H54 (cell line): ENCODE results near the gene UBE2E2.

Experiments
- DNase-seq: peaks from one replicate; pipeline ENCODE4 v3.0.0; 2011; ENCODE audit warnings: low spot score, mixed read lengths; ENCODE audit not compliant: insufficient read length
- FAIRE-seq: peaks from 3 replicates; lab custom pipeline; 2011; peaks lifted over from hg19 to GRCh38; lab: Jason Lieb, UNC
- POLR2A ChIP-seq: IDR thresholded peaks from 2 replicates; pipeline ENCODE4 v1.6.1; 2011; ENCODE audit warnings: low read depth, mild to moderate bottlenecking, low read length

Gene UBE2E2

DNA sequence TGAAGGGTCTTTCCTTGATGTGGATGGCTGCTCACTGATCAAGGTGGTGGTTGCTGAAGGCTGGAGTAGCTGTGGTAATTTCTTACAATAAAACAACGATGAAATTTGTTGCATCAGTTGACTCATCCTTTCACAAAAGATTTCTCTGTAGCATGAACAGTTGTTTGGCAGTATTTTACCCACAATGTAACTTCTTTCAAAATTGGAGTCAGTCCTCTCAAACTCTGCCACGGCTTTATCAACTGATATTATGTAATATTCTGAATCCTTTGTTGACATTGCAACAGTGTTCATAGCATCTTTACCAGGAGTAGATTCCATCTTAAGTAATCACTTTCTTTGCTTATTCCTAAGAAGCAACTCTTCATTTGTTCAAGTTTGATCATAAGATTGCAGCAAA lies 252.6 kb downstream of the UBE2E2 start:
- FAIRE-seq = peak; percentile 84
- DNase-seq = no peak
- no peak for TF ChIP-seq POLR2A

DNA sequence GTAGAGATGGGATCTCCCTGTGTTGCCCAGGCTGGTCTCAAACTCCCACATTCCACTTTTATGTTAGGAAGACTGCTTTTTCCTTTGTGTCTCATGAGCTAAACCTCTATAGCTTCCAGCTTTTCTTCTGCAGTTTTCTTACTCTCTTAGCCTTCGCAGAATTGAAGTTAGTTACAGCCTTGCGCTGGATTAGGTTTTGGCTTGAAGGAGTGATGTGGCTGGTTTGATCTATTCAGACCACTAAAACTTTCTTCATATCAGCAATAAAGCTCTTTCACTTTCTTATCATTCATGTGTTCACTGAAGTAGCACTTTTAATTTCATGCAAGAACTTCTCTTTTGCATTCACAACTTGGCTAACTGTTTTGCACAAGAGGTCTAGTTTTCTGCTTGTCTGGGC lies 254.6 kb downstream of the UBE2E2 start:
- DNase-seq (no peak), FAIRE-seq (no peak)
- no peak for TF ChIP-seq POLR2A

DNA sequence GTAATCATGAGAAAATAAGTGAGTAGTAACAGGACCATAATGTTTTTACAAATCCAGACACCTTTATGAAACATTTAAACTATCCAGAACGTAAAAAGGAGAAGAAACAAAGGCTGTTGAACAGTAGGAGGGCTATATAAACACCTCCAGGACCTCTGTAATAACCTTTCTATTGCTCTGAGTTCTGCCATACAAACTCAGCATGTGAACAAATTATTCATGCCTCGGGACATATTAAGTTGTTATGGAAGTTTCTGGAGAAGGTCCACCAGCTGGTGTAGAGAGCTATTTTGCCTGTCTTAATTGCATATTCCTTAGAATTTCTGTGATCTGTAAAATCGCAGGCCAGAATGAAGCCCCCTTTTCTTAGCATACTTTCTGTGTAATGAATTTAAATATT lies 256.3 kb downstream of the UBE2E2 start:
- no peak for TF ChIP-seq POLR2A
- DNase-seq (no peak), FAIRE-seq (no peak)

DNA sequence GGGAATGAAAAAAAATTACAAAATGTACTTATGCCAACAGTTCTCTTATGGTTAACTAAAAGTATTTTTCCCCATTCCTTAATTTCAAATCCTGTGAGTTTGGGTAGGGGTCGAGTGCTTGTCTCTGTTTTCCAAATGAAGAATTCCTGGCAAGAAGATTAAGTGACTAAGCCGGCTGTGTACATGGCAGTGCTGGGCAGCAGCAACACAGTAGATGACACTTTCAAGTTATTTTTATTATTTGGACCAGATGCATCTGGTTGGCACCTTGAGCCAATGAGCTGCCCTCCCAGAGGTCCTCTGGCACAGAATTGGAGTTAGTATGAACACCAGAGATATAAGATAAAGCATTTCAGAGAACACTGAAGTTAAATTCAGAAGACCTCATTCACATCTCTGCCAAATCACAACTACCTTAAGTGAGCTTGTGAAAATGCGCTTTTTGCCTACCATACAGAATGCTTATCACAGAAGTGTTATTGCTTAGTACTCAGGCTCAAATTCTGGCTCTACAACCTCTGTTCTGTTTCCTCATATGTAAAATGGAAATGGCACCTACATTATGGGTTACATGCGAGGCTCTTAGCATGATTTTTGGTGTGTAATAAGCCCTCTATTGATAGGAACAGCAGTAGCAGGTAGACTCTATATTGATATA lies 256.9 kb downstream of the UBE2E2 start:
- no peak for DNase-seq
- no peak for FAIRE-seq
- TF ChIP-seq POLR2A = no peak

DNA sequence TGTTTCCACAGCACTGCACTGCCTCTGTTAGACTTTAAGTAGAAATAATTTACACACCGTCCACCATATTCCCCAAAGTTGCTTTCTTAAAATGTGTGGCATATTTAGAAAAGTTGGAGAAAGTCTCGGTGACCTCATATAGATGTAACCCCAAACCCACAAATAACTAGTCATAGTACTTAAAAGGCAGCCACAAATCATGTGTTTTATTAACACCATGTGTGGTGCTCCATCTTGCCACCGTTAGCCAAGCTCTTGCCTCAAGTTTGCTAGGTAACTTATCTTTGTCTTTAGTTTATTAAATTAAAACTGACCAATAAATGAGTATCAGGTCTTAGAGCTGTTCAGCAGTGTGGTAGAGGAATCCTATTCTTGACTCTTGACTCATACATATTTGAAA lies 257.9 kb downstream of the UBE2E2 start:
- TF ChIP-seq POLR2A = no peak
- no peak for DNase-seq
- no peak for FAIRE-seq

DNA sequence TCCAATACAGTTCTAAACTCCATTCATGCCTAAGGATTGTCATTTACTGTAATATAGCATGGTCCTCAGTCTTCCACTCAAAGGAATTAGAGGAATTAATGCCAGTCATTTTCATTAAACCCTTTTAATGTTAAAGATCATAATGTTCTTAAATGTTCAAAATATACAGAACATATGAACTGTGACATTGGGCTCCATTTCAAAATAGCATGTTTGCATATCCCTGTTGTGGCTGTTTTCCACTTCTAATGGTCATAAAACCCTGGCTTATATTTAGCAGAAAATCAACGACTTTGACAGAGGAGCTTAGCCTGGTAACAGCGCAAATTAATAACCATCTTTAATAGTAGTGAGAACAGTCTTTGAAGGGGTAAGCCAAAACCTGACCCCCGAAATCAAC lies 260.7 kb downstream of the UBE2E2 start:
- no peak for TF ChIP-seq POLR2A
- DNase-seq = no peak
- FAIRE-seq = no peak

DNA sequence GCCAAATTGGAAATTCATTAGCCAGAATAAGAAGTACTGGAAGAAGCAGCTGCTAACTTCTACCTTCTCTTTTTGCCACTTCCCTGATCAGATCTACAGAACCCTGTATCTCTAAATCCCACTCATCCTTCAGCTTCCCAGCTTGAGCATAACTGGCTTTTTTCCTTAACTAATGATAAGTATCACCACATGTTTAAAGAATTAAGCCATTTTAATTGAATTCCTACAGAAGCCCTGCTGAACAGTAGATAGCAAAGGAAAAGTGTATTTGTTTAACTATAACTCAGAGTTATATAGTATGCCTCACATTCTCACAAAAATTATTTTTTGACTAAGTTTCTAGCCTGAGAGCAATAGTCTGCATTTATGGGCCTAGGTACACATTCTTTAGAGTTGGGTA lies 262.4 kb downstream of the UBE2E2 start:
- no peak for DNase-seq
- no peak for TF ChIP-seq POLR2A
- FAIRE-seq = no peak

DNA sequence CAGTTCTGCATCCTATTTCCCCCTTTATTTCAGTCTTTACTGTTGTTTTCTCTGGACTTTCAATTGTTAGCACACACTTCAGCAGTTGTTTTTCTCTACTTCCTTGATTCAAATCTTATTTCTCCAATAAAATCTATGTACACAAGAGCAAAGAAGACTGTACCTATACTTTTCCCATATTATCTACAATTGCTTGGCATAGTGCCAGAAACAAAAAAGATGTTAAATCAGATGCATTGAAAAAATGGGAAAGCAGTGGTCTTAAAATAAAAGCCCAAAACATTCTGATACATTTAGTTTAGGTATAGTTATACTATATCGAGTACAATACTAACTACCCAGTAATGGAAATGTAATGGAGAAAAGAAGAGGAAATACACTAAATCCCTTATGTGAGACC lies 265.1 kb downstream of the UBE2E2 start:
- TF ChIP-seq POLR2A = no peak
- DNase-seq (no peak), FAIRE-seq (no peak)

DNA sequence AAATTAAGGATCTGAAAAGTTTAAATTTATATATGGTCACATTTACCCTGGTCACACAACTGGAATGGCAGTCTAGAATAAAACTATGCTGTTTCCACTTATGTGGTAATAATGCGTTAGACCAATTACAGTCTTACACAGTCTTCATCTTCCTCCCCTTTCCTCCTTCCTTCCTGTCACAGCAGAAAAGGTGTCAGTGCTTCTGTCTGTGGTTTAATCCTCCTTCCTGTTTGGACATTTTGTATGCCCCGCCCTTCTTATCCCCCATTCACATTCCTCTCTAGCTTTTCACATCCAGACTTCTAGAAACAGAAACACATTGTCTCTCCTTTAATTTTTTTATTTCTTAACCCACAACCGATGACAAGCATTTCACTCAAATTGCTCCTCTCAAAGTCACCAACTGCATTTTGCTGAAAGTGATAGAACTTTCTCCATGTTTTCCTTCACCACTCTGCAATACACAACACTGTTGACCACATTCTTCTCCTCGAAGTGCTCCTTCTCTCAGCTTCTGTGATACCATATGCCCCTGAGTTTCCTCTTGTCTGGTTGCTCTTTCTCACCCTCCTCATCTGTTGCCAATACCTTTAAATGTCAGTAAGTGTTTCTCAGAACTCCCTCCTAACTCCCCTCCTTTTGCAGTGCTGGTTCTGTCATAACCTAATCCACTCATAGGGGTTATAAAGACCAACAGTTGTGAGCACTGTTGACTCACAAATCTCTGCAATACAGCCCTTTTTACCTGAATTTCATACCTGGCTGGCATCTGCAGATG lies 271.6 kb downstream of the UBE2E2 start:
- DNase-seq (no peak), FAIRE-seq (peak; percentile 15)
- TF ChIP-seq POLR2A = no peak

DNA sequence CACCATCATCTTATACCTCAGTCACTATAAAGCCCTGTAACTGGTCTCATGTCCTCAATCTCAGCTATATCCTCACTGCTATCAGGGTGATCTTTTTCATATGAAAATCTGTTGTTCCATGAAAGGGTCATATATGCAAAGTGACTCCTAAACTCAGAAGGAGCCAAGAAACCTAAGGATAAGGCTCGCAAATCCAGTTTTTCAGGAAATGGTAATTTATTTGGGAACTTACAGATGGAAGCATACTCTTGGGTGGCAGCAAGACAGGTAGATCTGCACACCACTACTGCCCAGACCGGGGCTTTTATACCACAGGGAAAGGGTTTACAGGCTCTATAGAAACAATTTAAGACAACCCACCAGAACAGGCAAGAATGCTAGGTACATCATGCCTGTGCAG lies 272.3 kb downstream of the UBE2E2 start:
- FAIRE-seq = no peak
- TF ChIP-seq POLR2A = no peak
- DNase-seq = no peak

DNA sequence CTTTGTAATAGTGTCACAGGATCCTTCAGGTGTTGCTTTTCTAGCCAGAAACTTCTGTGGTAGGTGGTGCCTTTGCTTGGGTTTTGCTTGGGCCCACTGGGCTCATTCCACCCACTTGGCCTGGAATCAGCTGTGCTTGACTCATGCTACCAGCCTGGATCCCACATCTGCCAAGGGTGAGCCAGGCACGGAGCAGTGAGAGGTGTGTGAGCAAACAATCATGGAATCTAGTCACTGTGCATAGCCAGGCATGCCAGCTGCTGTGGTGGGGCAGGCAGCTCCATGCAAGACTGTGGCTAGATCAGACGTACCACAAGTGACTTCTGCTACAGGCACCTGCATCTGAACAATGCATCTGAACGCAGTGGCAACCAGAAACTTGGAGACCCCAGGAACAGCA lies 275.9 kb downstream of the UBE2E2 start:
- no peak for DNase-seq
- no peak for FAIRE-seq
- TF ChIP-seq POLR2A = no peak

DNA sequence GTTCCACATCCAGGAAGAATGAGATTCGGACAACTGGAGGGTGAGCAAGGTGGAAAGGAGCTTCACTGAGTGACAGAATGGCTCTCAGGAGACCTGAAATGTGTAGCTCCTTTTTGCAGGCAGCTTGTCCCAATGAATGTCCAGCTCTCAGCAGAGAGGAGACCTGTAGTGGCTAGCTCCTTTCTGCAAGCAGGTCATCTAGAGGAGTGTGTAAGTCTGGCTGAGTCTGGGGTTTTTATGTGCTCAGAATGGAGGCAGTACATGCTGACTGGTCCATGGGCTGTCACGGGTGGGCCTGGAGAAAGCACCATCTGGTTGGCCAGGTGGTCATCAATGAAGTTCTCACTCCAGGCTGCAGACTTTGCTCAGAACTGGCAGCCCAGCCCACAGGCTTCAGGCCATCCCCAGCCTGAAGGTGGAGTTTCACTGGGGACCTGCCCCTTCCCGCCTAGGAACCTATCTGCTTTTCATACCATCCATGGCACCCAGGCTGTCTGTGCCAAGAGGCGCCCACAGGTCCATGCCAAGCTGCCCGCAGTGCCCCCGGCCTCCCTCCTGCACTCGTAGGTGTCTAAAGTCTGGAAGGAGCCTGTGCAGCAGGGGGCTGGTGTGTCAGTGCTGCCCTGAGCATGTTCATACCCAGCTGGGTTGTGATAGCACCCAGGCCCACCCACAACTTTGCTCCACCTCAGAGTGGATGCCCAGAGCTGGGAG lies 276.6 kb downstream of the UBE2E2 start:
- DNase-seq (no peak), FAIRE-seq (no peak)
- TF ChIP-seq POLR2A = no peak

DNA sequence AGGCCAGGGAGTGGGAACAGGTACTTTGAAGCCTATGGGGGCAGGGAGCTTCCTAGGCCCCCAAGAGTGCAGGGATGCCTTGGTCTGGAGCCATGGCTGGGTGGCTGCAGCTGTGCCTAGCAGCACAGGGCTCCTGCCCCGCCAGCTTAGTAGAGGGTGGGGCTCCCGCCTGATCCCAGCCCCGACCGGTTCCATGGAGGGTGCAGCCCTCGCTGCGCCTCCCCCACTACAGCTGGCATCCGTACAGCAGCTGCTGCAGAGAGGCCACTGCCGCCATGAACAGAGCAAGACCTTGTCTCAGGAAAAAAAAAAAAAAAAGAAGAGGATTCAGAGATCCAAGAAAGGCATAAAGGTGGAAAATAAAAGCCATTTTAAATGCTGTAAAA lies 277.2 kb downstream of the UBE2E2 start:
- no peak for TF ChIP-seq POLR2A
- FAIRE-seq (no peak), DNase-seq (no peak)

DNA sequence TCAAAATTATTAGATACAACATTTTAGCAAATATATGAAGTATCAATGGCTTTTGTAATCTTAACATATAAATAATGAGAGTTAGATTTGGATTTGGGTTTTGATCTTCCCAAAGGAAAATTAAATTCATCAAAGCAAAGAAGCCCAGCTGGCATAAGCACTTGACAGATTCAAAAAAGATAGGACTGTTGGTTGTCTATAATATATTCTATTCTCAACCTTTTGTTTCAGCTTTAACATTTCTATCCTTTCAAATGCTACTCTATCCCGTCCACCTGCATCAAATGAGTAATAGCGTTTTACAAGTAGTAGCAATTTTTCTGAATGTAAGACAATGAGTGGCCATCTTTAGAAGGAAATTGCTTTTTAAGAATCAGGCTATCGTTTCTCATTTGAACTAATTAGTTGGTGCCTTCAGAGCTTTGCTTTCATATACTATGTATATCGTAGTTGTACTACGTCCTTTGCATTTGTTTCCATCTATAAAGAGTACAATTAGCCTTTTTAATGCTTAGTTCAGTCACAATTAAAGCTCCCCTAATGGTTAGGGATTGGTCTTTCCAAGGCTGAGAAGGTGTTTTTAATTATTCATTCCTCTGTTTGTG lies 278.0 kb downstream of the UBE2E2 start:
- no peak for TF ChIP-seq POLR2A
- FAIRE-seq = no peak
- DNase-seq = no peak
